OCI-LY7 (cell line): Measurements from ENCODE around the gene GLRA3.

Source experiments
- EZH2phosphoT487 ChIP-seq: fragments of 200-600 bp; sonication (generic); IDR thresholded peaks from 2 replicates; pipeline ENCODE4 v1.6.1; 2018; ENCODE audit warnings: low read depth, borderline replicate concordance, mild to moderate bottlenecking, mixed run types, antibody characterized with exemption, low read length, moderate library complexity, mixed read lengths
- TF ChIP-seq, protein P1 (sequence below): fragments of 200-600 bp; sonication (generic); conservative IDR thresholded peaks from 2 replicates; pipeline ENCODE4 v1.5.1; 2014; ENCODE audit warnings: mild to moderate bottlenecking, antibody characterized with exemption, low read length, moderate library complexity, mixed read lengths

DNA sequence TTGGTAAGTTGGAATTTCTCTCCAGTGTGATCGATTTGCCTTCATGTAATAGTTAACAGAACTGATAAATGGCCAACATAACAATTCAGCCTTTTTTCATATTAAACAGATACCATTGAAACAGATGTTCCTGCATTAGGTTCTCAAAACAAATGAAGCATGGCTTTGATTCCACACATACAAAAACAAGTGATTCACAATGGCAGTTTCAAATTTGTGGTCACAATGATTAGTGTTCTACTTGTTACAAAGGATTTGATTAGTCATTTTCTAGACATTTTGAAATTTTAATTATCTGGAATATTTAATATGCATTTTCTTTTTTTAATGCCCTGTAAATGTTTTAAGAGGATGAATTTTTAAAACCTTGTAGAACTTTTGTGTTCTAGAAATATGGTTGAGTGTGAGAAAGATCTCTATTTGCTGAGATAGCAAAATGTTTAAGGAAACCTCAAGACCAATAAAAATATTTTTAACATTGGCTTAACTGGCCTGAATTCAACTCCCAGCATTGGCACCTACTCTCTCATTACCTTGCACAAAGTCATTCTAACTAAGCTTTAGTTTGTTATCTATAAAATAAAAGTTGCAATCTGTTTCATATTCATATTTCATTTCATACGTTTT is 18.9 kb upstream of the GLRA3 start:
- TF ChIP-seq, protein P1, sequence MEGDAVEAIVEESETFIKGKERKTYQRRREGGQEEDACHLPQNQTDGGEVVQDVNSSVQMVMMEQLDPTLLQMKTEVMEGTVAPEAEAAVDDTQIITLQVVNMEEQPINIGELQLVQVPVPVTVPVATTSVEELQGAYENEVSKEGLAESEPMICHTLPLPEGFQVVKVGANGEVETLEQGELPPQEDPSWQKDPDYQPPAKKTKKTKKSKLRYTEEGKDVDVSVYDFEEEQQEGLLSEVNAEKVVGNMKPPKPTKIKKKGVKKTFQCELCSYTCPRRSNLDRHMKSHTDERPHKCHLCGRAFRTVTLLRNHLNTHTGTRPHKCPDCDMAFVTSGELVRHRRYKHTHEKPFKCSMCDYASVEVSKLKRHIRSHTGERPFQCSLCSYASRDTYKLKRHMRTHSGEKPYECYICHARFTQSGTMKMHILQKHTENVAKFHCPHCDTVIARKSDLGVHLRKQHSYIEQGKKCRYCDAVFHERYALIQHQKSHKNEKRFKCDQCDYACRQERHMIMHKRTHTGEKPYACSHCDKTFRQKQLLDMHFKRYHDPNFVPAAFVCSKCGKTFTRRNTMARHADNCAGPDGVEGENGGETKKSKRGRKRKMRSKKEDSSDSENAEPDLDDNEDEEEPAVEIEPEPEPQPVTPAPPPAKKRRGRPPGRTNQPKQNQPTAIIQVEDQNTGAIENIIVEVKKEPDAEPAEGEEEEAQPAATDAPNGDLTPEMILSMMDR, result no peak
- TF ChIP-seq EZH2phosphoT487, result no peak
